Osteocyte (in vitro differentiated cells): ENCODE measurements around the gene ANKS1B. TPM values are rescaled to one million over a fixed set of nuclear protein-coding genes. Genes with fewer than 3 reads are reported as not detected.

Source experiments
- DNase-seq: peaks from one replicate; pipeline ENCODE4 v3.0.0; 2021; ENCODE audit warnings: mixed read lengths; ENCODE audit not compliant: unreplicated experiment; ENCODE audit errors: extremely low spot score
- H3K27ac Mint-ChIP-seq: one replicate; pipeline ENCODE4 v1.8.0; 2021; ENCODE audit warnings: mild to moderate bottlenecking, mixed read lengths; ENCODE audit not compliant: unreplicated experiment
- H3K27me3 Mint-ChIP-seq: one replicate; pipeline ENCODE4 v1.8.0; 2021; ENCODE audit warnings: mixed read lengths; ENCODE audit not compliant: unreplicated experiment
- H3K36me3 Mint-ChIP-seq: one replicate; pipeline ENCODE4 v1.8.0; 2021; ENCODE audit warnings: mixed read lengths; ENCODE audit not compliant: unreplicated experiment
- H3K4me1 Mint-ChIP-seq: one replicate; pipeline ENCODE4 v1.8.0; 2021; ENCODE audit warnings: mixed read lengths; ENCODE audit not compliant: unreplicated experiment
- H3K4me3 Mint-ChIP-seq: one replicate; pipeline ENCODE4 v1.8.0; 2021; ENCODE audit warnings: mild to moderate bottlenecking, moderate library complexity, mixed read lengths; ENCODE audit not compliant: unreplicated experiment
- H3K9me3 Mint-ChIP-seq: one replicate; pipeline ENCODE4 v1.8.0; 2021; ENCODE audit warnings: mixed read lengths; ENCODE audit not compliant: unreplicated experiment
- CTCF ChIP-seq: fragments of 200-600 bp; sonication (generic); IDR thresholded peaks from 2 replicates; pipeline ENCODE4 v1.5.0; 2021; ENCODE audit warnings: antibody characterized with exemption, mild to moderate bottlenecking, moderate library complexity
- total RNA-seq: library from RNA; stranded (reverse); gene quantifications from 2 replicates; pipeline ENCODE4 v1.2.1, GENCODE V29; 2021

Gene ANKS1B
- total RNA-seq, 1 donor from 2014 or later: 0.70 TPM

- no peaks in the 10 kb centered on the region for H3K27me3 Mint-ChIP-seq
- no peak overlapping the region for H3K27ac Mint-ChIP-seq
- TF ChIP-seq CTCF: no peak
- no peaks in the 10 kb centered on the region for H3K36me3 Mint-ChIP-seq
- DNase-seq: no peak
- H3K4me1 Mint-ChIP-seq: peaks cover 8% of the 10 kb centered on the region
- H3K9me3 Mint-ChIP-seq: no peaks in the 10 kb centered on the region
- no peak overlapping the region for H3K4me3 Mint-ChIP-seq
These were observed 1127.7 kb downstream of the ANKS1B start for GRCh38 chr12:98856897-98857540.

DNA sequence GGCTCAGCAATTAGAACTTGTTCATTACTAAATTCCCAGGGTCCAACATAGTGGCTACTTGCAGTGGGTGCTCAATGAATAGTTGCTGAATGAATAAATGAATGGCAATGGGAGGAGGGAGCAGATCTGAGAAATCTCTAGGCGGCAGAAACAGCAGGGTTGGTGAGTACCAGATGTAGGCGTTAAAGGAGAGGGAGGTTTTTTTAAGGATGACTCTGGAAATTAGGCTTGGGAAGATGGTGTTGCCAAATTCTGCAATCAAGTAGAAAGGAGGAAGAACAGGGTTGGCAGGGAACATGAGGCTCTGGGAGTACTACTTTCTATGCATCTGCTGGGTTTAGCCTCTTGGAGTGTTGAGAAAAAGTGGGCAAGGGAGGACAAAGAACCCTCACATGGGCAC lies 1132.6 kb downstream of the ANKS1B start:
- no peak overlapping the region for H3K4me3 Mint-ChIP-seq
- no peak overlapping the region for H3K27ac Mint-ChIP-seq
- no peaks in the 10 kb centered on the region for H3K27me3 Mint-ChIP-seq
- no peak for DNase-seq
- H3K4me1 Mint-ChIP-seq: peaks cover 3% of the 10 kb centered on the region
- H3K36me3 Mint-ChIP-seq: no peaks in the 10 kb centered on the region
- TF ChIP-seq CTCF: no peak
- no peaks in the 10 kb centered on the region for H3K9me3 Mint-ChIP-seq

DNA sequence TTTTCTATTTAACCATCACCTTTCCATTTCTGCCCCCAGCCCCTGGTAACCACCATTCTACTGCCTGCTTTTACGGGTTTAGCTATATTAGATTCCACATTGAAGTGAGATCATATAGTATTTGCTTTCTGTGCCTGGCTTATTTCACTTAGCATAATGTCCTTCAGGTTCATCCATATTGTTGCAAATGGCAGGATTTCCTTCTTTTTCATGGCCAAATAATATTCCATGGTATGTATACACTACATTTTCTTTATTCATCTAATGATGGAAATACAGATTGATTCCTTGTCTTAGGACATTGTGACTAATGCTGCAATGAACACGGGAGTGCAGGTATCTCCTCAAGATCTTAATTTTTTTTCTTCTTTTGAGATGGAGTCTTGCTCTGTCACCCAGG lies 1137.5 kb downstream of the ANKS1B start:
- no peak for TF ChIP-seq CTCF
- Mint-ChIP-seq H3K27ac (no peak overlapping the region), H3K27me3 (no peaks in the 10 kb centered on the region), H3K36me3 (no peaks in the 10 kb centered on the region), H3K9me3 (no peaks in the 10 kb centered on the region), H3K4me1 (no peaks in the 10 kb centered on the region), H3K4me3 (no peak overlapping the region)
- DNase-seq: no peak

DNA sequence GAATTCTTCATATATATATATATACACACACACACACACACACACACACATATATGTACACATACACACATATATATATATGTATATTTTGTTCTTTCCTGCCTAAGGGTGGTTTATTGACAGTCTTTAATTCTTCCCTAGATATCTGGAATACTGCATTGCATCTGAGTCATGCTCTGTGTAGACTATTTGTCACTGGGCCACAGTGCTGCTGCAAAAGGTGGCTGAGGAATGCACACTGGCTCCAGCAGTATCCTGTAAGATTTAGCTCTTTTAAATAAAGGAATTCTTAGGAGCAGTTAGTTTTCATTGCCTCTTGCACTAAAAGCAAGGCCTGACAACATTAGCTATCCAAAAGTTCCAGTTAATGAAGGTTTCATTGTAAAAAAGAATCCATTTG lies 1138.8 kb downstream of the ANKS1B start:
- H3K36me3 Mint-ChIP-seq: no peaks in the 10 kb centered on the region
- H3K4me1 Mint-ChIP-seq: no peaks in the 10 kb centered on the region
- no peak overlapping the region for H3K4me3 Mint-ChIP-seq
- no peaks in the 10 kb centered on the region for H3K27me3 Mint-ChIP-seq
- DNase-seq: no peak
- no peak for TF ChIP-seq CTCF
- no peaks in the 10 kb centered on the region for H3K9me3 Mint-ChIP-seq
- H3K27ac Mint-ChIP-seq: no peak overlapping the region

DNA sequence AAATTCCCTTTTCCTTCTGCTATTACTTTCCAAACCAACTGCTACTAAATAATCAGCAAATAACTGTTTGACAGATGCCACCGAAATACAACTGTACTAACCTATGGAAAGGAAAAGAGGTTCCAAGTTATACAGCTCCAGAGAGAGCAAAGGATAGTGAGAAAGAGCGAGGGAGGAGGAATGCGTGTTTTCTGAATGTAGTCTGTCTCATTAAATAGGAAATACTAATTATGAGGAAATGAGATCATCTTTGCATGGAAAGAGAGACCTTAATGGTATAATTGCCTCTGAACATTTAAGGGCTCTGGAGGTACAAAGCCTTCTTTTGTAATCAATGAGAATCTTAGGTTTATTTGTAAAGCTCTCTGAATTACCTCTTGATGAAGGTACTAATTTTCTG lies 1144.4 kb downstream of the ANKS1B start:
- Mint-ChIP-seq H3K27ac (no peak overlapping the region), H3K36me3 (no peaks in the 10 kb centered on the region), H3K4me3 (no peak overlapping the region), H3K4me1 (peaks cover 21% of the 10 kb centered on the region), H3K9me3 (no peaks in the 10 kb centered on the region), H3K27me3 (no peaks in the 10 kb centered on the region)
- TF ChIP-seq CTCF: no peak
- DNase-seq: no peak
